WI38 (cell line): ENCODE measurements around the gene OLFM2.

Experiments used
- H3K4me3 ChIP-seq: 2 replicates; pipeline ENCODE4 v1.5.1; 2011; ENCODE audit warnings: low read depth, mild to moderate bottlenecking, control low read depth, low read length
- TF ChIP-seq, protein P1 (sequence below): IDR thresholded peaks from 2 replicates; pipeline ENCODE4 v1.5.1; 2012; ENCODE audit warnings: low read depth, mild to moderate bottlenecking, control low read depth, low read length

The OLFM2 gene

GRCh38 chr19:9862938-9863337 lies 73.4 kb downstream of the OLFM2 start:
- TF ChIP-seq, protein P1, sequence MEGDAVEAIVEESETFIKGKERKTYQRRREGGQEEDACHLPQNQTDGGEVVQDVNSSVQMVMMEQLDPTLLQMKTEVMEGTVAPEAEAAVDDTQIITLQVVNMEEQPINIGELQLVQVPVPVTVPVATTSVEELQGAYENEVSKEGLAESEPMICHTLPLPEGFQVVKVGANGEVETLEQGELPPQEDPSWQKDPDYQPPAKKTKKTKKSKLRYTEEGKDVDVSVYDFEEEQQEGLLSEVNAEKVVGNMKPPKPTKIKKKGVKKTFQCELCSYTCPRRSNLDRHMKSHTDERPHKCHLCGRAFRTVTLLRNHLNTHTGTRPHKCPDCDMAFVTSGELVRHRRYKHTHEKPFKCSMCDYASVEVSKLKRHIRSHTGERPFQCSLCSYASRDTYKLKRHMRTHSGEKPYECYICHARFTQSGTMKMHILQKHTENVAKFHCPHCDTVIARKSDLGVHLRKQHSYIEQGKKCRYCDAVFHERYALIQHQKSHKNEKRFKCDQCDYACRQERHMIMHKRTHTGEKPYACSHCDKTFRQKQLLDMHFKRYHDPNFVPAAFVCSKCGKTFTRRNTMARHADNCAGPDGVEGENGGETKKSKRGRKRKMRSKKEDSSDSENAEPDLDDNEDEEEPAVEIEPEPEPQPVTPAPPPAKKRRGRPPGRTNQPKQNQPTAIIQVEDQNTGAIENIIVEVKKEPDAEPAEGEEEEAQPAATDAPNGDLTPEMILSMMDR = no peak
- no peak overlapping the region for H3K4me3 ChIP-seq

- TF ChIP-seq, protein P1 = no peak
These were observed 74.8 kb downstream of the OLFM2 start for GRCh38 chr19:9861503-9861902.

GRCh38 chr19:9860407-9860806 lies 75.9 kb downstream of the OLFM2 start:
- no peak overlapping the region for H3K4me3 ChIP-seq
- TF ChIP-seq, protein P1 = no peak

More at GRCh38 chr19:9861503-9861902, 74.8 kb downstream of the OLFM2 start:
- H3K4me3 ChIP-seq = no peak overlapping the region

- TF ChIP-seq, protein P1 = no peak
- no peak overlapping the region for H3K4me3 ChIP-seq
These were observed 77.5 kb downstream of the OLFM2 start for GRCh38 chr19:9858766-9859165.

GRCh38 chr19:9857920-9858746 lies 78.2 kb downstream of the OLFM2 start:
- TF ChIP-seq, protein P1 = no peak
- no peak overlapping the region for H3K4me3 ChIP-seq

DNA sequence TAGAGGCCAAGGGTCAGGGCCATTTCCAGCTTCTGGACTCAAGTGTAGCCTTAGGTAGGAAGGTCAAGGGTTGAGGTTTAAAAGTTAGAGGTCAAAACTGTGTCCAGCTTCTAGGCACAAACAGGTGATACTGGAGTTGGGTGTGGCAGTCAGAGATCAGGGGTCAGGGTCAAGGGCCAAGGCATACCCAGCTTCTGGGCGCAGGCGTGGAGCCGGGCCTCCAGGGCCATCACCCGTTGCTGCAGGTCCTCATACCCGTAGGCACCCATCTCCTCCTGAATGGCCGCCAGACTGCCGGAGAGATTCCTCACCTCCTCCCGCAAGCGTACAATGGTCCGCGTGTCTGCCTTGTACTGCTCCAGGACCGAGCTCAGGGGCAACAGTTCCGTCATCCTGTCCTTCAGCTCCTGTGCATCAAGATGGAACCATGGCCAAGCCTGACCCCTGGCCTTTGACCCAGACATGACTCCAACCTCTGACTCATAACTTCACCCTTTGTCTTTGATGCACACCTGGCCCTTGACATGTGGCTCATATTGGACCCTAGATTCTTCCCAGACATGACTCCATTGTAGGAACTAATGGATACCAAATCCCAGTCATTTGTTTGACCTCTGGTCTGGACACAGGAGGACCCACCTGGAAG lies 79.1 kb downstream of the OLFM2 start:
- no peak overlapping the region for H3K4me3 ChIP-seq
- TF ChIP-seq, protein P1 = no peak

- TF ChIP-seq, protein P1 = no peak
- H3K4me3 ChIP-seq = no peak overlapping the region
These were observed 79.7 kb downstream of the OLFM2 start for GRCh38 chr19:9856609-9857008.
